Cardiac muscle cell (in vitro differentiated cells and primary cell): Measurements from ENCODE around the gene IL20RB. TPM values are rescaled to one million over a fixed set of nuclear protein-coding genes. Genes with fewer than 3 reads are reported as not detected.

Experiments used
- DNase-seq, 2 donors: peaks; one replicate each; pipeline versions ENCODE4 v3.0.0 to v3.0.0-alpha.2; 2010 to 2017; ENCODE audit warnings: low read depth in 1 of 2, low spot score in 1 of 2
- H3K27ac ChIP-seq: fragments of 200-600 bp; sonication (generic); 2 replicates; pipeline ENCODE4 v1.5.1; 2016
- H3K27me3 ChIP-seq: fragments of 200-600 bp; sonication (generic); 2 replicates; pipeline ENCODE4 v1.6.0; 2016; ENCODE audit warnings: control low read depth
- H3K36me3 ChIP-seq: fragments of 200-600 bp; sonication (generic); 2 replicates; pipeline ENCODE4 v1.5.1; 2016; ENCODE audit warnings: control low read depth
- H3K4me1 ChIP-seq: fragments of 200-600 bp; sonication (generic); 2 replicates; pipeline ENCODE4 v1.8.1; 2017; ENCODE audit warnings: low read depth, mild to moderate bottlenecking, mixed run types
- H3K4me3 ChIP-seq: fragments of 200-600 bp; sonication (generic); 2 replicates; pipeline ENCODE4 v1.5.1; 2016; ENCODE audit warnings: mild to moderate bottlenecking
- H3K9me3 ChIP-seq: fragments of 200-600 bp; sonication (generic); 2 replicates; pipeline ENCODE4 v1.5.1; 2017; ENCODE audit warnings: low read depth, mild to moderate bottlenecking, control low read depth
- CTCF ChIP-seq: IDR thresholded peaks from 2 replicates; pipeline ENCODE4 v1.5.1; 2012; ENCODE audit warnings: low read depth, mild to moderate bottlenecking, low read length
- polyA plus RNA-seq: library from polyadenylated mRNA; unstranded; fragments of >200 nt; fragmentation: Nextera tagmentation; extraction: Ambion mirVana; gene quantifications from 2 replicates; pipeline ENCODE4 v1.2.1, GENCODE V29; 2016
- total RNA-seq: library from RNA; depleted of rRNA; stranded (reverse); fragments of >200 nt; gene quantifications from 2 replicates; pipeline ENCODE4 v1.2.3, GENCODE V29; 2016

IL20RB gene
- total and polyA plus RNA-seq, 2 experiments from 2014 or later = 0.59 to 0.77 TPM

GRCh38 chr3:136946978-136947377, 10.8 kb upstream of the IL20RB start:
- Histone ChIP-seq H3K9me3 (no peaks in the 10 kb centered on the region), H3K27me3 (no peaks in the 10 kb centered on the region), H3K4me1 (peaks cover 3% of the 10 kb centered on the region), H3K27ac (no peak overlapping the region), H3K36me3 (no peaks in the 10 kb centered on the region), H3K4me3 (no peak overlapping the region)
- no peak for TF ChIP-seq CTCF
- DNase-seq = no peak

GRCh38 chr3:136947477-136947876, 10.3 kb upstream of the IL20RB start:
- H3K36me3 ChIP-seq = no peaks in the 10 kb centered on the region
- H3K4me3 ChIP-seq = no peak overlapping the region
- H3K4me1 ChIP-seq = no peaks in the 10 kb centered on the region
- TF ChIP-seq CTCF = no peak
- no peaks in the 10 kb centered on the region for H3K27me3 ChIP-seq
- DNase-seq = no peak
- H3K27ac ChIP-seq = no peak overlapping the region
- no peaks in the 10 kb centered on the region for H3K9me3 ChIP-seq

GRCh38 chr3:136949146-136949545, 8.6 kb upstream of the IL20RB start:
- no peaks in the 10 kb centered on the region for H3K27me3 ChIP-seq
- H3K4me3 ChIP-seq = no peak overlapping the region
- H3K9me3 ChIP-seq = no peaks in the 10 kb centered on the region
- no peaks in the 10 kb centered on the region for H3K4me1 ChIP-seq
- no peaks in the 10 kb centered on the region for H3K36me3 ChIP-seq
- H3K27ac ChIP-seq = no peak overlapping the region
- TF ChIP-seq CTCF = no peak
- no peak for DNase-seq

GRCh38 chr3:136949708-136950107, 8.1 kb upstream of the IL20RB start:
- peak in 1 of 2 donors; percentile 50 for DNase-seq
- TF ChIP-seq CTCF = no peak
- Histone ChIP-seq H3K9me3 (no peaks in the 10 kb centered on the region), H3K4me1 (no peaks in the 10 kb centered on the region), H3K27ac (no peak overlapping the region), H3K27me3 (no peaks in the 10 kb centered on the region), H3K4me3 (no peak overlapping the region), H3K36me3 (no peaks in the 10 kb centered on the region)

GRCh38 chr3:136950623-136951022, 7.2 kb upstream of the IL20RB start:
- Histone ChIP-seq H3K27me3 (no peaks in the 10 kb centered on the region), H3K4me3 (no peak overlapping the region), H3K36me3 (no peaks in the 10 kb centered on the region), H3K9me3 (no peaks in the 10 kb centered on the region), H3K4me1 (no peaks in the 10 kb centered on the region), H3K27ac (no peak overlapping the region)
- TF ChIP-seq CTCF = no peak
- DNase-seq = no peak

- Histone ChIP-seq H3K4me1 (no peaks in the 10 kb centered on the region), H3K4me3 (no peak overlapping the region), H3K36me3 (no peaks in the 10 kb centered on the region), H3K9me3 (no peaks in the 10 kb centered on the region), H3K27ac (no peak overlapping the region), H3K27me3 (no peaks in the 10 kb centered on the region)
- DNase-seq = peak in 1 of 2 donors; percentile 18
- no peak for TF ChIP-seq CTCF
These were observed 5.5 kb upstream of the IL20RB start for GRCh38 chr3:136952292-136952691.
